Chondrocyte (in vitro differentiated cells): ENCODE results near the gene ZGLP1. TPM values are rescaled to one million over a fixed set of nuclear protein-coding genes. Genes with fewer than 3 reads are reported as not detected.

Experiments used
- DNase-seq: peaks from one replicate; pipeline ENCODE4 v3.0.0; 2021; ENCODE audit warnings: mixed read lengths, low spot score
- H3K27ac Mint-ChIP-seq: one replicate; pipeline ENCODE4 v1.8.0; 2021; ENCODE audit warnings: mild to moderate bottlenecking, moderate library complexity, mixed read lengths; ENCODE audit not compliant: unreplicated experiment
- H3K27me3 Mint-ChIP-seq: 2 replicates; pipeline ENCODE4 v1.8.0; 2021; ENCODE audit warnings: low read depth, mixed read lengths
- H3K36me3 Mint-ChIP-seq: 2 replicates; pipeline ENCODE4 v1.8.0; 2021; ENCODE audit warnings: low read depth, mixed read lengths
- H3K4me1 Mint-ChIP-seq: 2 replicates; pipeline ENCODE4 v1.8.0; 2021; ENCODE audit warnings: low read depth, mild to moderate bottlenecking, mixed read lengths
- H3K4me3 Mint-ChIP-seq: one replicate; pipeline ENCODE4 v1.8.0; 2021; ENCODE audit warnings: mild to moderate bottlenecking, moderate library complexity, mixed read lengths; ENCODE audit not compliant: unreplicated experiment
- H3K9me3 Mint-ChIP-seq: 2 replicates; pipeline ENCODE4 v1.8.0; 2021; ENCODE audit warnings: low read depth, mixed read lengths
- total RNA-seq: library from RNA; stranded (reverse); gene quantifications from 3 replicates; pipeline ENCODE4 v1.2.1, GENCODE V29; 2021
- TF ChIP-seq, protein P1 (sequence below): fragments of 200-600 bp; sonication (generic); IDR thresholded peaks from 2 replicates; pipeline ENCODE4 v1.5.0; 2021; ENCODE audit warnings: antibody characterized with exemption, mild to moderate bottlenecking, moderate library complexity

ZGLP1 gene
- total RNA-seq, 1 donor from 2014 or later = 3.4 TPM

DNA sequence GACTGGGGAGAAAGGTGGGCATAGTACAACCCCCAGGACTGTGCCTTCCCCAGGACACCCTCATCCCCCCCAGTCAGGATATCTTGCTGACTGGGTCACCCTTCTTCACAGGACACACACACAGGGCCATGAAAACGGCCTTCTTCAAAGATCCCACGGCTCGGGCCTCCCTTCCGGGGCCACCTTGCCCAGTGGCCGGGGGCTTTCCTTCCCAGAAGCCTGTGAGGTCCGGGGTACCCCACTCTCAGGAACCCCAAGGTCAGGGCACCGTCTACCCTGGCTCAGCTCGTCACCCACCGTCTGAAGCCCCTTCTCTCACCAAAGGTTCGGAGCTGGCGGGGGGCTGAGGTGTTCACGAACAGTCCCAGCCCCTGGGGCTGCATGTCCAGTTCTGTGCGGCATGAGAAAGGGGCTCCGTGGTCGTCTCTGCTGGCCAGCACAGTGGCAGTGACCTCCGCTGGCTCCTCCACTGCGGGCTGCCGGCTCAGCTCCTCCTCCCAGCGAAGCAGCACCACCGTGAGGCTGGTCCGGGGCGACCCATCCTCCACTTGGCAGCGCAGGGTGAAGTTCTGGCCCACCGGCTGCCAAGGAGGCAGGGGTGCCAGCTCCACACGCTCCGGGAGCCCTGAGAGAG is 25.9 kb upstream of the ZGLP1 start:
- H3K4me1 Mint-ChIP-seq = peaks cover 28% of the 10 kb centered on the region
- H3K27me3 Mint-ChIP-seq = no peaks in the 10 kb centered on the region
- H3K36me3 Mint-ChIP-seq = no peaks in the 10 kb centered on the region
- TF ChIP-seq, protein P1, sequence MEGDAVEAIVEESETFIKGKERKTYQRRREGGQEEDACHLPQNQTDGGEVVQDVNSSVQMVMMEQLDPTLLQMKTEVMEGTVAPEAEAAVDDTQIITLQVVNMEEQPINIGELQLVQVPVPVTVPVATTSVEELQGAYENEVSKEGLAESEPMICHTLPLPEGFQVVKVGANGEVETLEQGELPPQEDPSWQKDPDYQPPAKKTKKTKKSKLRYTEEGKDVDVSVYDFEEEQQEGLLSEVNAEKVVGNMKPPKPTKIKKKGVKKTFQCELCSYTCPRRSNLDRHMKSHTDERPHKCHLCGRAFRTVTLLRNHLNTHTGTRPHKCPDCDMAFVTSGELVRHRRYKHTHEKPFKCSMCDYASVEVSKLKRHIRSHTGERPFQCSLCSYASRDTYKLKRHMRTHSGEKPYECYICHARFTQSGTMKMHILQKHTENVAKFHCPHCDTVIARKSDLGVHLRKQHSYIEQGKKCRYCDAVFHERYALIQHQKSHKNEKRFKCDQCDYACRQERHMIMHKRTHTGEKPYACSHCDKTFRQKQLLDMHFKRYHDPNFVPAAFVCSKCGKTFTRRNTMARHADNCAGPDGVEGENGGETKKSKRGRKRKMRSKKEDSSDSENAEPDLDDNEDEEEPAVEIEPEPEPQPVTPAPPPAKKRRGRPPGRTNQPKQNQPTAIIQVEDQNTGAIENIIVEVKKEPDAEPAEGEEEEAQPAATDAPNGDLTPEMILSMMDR = no peak
- no peak overlapping the region for H3K4me3 Mint-ChIP-seq
- H3K9me3 Mint-ChIP-seq = no peaks in the 10 kb centered on the region
- H3K27ac Mint-ChIP-seq = no peak overlapping the region
- no peak for DNase-seq

DNA sequence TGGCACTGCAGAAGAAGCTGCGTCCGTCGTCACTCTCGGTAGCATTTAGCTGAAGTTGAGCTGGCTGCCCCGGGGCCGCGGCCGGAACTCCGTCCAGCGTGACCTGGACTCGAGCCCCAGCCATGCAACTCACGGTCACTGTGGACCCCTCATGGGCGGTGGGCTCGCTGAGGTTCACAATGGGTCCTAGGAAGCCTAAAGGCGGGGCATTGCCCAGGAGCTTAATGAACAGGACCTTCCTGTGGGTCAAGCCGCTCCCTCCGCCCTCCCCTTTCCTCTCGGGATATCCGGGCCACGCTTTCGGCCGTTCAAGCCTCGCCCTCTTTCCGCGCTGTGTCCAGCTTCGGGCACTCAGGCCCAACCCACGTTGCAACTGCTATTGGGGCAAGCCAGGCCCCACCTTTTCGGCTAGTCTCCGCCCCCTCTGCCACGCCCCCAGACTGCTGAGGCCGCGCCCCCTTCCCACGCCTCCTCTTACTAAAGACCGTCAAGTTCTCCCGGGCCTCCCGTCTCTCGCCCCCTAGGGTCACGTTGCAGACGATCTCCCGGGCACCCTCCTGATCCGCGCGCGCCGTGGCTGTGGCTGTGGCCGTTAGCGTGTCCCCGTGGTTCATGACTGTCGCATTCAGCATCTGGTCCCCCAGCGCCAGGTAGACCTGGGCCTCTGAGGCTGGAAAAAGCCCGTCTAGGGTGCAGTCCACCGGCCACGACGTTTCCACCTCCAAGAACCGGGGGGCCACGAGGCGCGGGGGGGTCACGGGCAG is 25.2 kb upstream of the ZGLP1 start:
- H3K9me3 Mint-ChIP-seq = no peaks in the 10 kb centered on the region
- peak overlapping the region; percentile 95 for H3K27ac Mint-ChIP-seq
- no peaks in the 10 kb centered on the region for H3K27me3 Mint-ChIP-seq
- DNase-seq = no peak
- TF ChIP-seq, protein P1 = peak; percentile 19
- H3K4me3 Mint-ChIP-seq = peak overlapping the region; percentile 94
- H3K36me3 Mint-ChIP-seq = peaks cover 3% of the 10 kb centered on the region
- H3K4me1 Mint-ChIP-seq = peaks cover 28% of the 10 kb centered on the region

DNA sequence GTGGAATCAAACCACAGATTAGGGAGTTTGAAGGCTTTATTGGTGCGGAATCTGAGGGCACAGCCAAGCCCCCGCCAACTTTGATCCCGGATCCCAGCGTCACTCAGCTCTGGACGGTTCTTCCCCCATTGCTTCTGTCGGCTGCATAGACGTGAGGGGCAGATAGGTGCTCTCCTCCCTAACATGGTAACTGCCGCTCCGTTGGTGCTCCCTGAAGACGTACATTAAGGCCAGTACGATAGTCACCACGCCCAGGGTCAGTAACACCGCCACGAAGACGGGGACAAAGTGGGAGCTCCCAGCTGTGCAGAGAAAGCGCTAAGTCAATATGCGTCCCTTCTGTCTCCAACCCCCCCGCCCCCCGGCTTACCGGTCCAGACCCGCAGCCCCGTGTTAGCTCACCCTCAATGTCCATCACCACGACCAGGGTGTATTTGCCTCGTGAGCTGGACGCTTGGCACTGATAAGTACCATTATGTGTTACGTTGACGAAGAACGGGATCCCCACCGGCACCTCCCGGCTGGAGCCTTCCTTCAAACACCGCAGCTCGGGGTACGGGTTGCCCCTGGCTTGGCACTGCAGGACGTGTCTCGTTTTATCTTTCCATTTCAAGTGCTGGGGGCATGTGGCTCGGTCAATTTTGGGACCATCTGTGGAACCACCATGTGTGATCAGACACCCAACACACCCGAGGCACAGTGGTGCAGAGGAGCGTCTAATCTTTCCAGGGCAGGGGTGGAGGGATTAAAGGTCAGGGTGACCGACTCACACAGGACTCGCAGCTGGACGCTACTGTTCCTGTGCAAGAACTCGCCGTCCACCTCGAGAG is 24.4 kb upstream of the ZGLP1 start:
- H3K27me3 Mint-ChIP-seq = no peaks in the 10 kb centered on the region
- no peak for DNase-seq
- peak overlapping the region; percentile 94 for H3K4me3 Mint-ChIP-seq
- peaks cover 28% of the 10 kb centered on the region for H3K4me1 Mint-ChIP-seq
- TF ChIP-seq, protein P1 = no peak
- H3K27ac Mint-ChIP-seq = peak overlapping the region; percentile 95
- peaks cover 4% of the 10 kb centered on the region for H3K36me3 Mint-ChIP-seq
- H3K9me3 Mint-ChIP-seq = no peaks in the 10 kb centered on the region

DNA sequence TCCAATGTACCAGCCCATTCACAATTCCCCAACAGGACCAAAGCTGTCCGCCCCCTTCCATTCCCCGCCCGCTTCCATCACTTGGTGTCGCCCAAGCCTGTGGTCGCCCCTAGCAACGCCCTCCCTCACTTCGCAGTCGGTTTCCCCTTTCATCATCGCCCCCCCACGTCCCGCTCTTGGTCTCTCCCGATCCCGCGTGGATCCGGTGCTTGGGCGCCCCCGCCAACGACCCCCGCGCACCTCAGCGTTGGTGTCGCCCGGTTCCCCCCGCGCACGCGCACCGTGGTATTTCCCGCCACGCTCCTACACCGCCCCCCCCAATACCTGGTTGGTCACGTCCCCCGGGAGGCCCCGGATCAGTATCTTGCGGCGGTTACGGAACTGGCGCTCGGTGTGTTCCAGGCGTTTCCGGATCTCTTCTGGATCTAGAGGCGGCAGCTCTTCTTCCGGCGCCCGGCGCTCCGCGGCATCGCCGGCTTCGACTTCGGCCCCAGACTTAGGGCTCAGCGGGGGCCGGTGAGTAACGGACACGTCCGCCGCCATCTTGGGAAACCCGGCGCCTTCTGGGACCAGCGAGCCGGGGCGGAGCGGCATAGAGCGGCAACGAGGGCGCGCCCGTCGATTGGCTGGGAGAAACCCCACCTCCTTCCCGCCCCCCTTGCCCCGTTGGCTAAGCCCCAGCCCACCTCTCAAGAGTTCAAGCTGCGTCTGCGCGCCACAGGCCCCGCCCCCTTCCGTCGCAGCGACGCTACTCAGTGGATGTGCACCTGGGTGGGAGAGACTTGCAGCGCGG is 23.5 kb upstream of the ZGLP1 start, which contains the start of gene RAVER1:
Gene RAVER1, minus strand, starts transcription at position 565 of the 793 bp plus-strand sequence. Its CDS starts 22 bp downstream, at position 543.
- TF ChIP-seq, protein P1 = peak; percentile 11
- Mint-ChIP-seq H3K27me3 (no peaks in the 10 kb centered on the region), H3K4me1 (peaks cover 28% of the 10 kb centered on the region)

More for the DNA sequence above, 23.5 kb upstream of the ZGLP1 start, which contains the start of gene RAVER1:
- DNase-seq = peak; percentile 99
- H3K27ac Mint-ChIP-seq = peak within 1 kb of the TSS; percentile 99
- H3K4me3 Mint-ChIP-seq = peak within 1 kb of the TSS; percentile 94
- no peaks in the 10 kb centered on the region for H3K9me3 Mint-ChIP-seq
- H3K36me3 Mint-ChIP-seq = peaks cover 4% of the 10 kb centered on the region
